C1 segment of cervical spinal cord (tissue), 14 donors: Measurements from ENCODE around the gene ESR2.
"Not testable (repeated sequence)": the region's sequence is repeated elsewhere in the genome, so short reads cannot be mapped to it uniquely, and the experiment has no call there.

Experiments
- DNase-seq, 14 donors: peaks; one replicate each; lab custom pipeline; 2025; lab: John Stamatoyannopoulos, UW

Gene ESR2

DNA sequence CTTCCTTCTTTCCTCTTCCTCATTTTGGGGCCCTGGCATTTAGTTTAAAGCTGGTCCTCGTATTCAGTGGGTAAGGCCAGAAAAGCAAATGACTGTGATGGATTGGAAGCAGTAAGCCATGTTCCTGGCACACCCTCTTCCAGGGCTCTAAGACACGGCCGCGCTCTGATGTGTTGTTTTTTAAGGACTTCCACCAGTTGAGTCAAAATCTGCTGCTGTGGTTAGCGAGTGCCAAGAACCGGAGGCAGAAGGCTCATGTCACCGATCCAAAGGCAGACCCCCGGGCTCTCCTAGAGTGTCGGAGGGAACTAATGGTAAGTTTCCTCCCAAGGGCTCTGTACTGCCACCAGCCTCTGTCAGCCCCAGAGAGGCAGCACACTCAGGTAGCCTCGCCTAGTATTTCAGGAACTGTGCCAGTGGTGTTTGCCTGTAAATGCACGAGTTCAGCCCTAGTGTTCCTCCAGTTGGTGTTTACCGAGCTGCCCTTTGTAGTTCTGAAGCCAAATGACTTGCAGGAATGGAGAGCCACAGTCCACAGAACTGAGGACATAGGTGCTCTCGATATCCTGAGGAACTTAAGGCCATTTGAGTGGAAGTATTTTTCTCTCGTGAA lies 72.7 kb downstream of the ESR2 start:
- DNase-seq = no peak

DNA sequence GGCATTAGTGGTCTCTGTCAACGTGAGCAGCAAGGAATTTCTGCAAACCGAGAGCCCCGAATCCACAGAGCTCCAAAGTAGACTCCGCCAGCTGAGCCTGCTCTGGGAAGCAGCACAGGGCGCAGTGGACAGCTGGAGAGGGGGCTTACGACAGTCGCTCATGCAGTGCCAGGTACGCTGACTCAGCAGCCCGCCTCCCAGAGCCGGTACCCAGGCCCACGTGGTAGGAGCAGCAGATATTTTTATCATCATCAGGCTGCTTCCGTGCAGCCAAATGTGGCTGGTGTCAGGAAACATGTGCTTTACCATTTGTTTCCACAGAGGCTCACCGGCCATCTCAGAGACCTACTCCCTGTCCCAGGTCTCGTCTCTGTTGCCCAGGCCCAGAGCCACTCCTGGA lies 73.7 kb downstream of the ESR2 start:
- peak in 1 of 14 donors; percentile 21 for DNase-seq

GRCh38 chr14:64220056-64220455 lies 74.1 kb downstream of the ESR2 start:
- DNase-seq = no peak

GRCh38 chr14:64218344-64219240 lies 75.6 kb downstream of the ESR2 start:
- DNase-seq = no peak

DNA sequence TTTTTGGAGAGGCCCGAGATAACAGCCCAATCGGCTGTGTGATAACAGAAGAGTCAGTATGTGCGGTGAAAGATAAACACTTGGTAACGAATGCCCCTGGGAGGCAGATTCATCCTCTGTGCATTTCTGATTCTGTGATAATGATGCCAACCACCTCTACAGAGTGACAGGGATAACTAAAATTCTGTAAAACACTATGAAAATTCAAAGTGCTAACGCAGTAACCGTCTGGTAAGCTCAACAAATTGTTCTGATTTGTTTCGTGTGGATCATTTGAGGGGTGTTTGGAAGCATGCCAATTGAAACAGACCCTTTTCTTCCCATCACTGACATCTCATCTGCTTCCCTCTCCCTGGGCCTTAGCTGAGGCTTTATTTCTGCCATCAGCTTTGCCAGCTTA lies 76.3 kb downstream of the ESR2 start:
- no peak for DNase-seq

- DNase-seq = no peak
Observed at GRCh38 chr14:64217308-64217707, 76.9 kb downstream of the ESR2 start.

DNA sequence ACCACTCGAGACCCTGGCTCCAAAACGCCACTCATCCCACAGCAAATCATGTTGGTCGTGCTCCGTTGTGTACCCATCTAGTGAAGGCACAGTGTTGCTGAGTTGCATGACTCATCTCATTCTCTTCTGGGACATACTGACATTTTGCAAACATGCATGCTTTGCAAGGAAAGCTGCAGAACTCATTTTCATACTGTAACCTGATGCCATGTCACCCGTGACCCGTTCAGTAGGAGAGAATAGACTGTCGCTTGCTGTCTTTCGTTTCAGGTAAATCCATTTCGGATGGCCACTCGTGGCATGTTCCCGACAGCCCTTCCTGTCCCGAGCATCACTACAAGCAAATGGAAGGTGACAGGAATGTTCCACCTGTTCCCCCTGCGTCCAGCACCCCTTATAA lies 78.2 kb downstream of the ESR2 start:
- DNase-seq = no peak

DNA sequence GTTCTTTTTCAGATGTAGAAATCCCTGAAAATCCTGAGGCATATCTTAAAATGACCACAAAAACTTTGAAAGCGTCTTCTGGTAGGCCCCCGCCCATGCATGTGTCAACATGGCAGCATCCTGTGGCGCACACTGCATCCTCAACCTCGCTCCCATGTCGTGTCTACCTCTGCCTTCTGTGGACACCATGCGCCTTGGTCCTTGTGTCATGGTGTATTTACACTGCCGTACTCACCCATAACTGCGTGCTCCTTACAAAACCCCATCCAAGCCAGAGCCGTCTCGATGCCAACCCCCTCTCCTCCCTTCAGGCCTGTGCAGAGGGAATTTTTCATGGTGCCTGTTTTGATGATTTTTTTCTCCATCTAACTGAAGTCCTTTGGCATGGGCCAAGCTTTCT lies 78.9 kb downstream of the ESR2 start:
- no peak for DNase-seq

DNA sequence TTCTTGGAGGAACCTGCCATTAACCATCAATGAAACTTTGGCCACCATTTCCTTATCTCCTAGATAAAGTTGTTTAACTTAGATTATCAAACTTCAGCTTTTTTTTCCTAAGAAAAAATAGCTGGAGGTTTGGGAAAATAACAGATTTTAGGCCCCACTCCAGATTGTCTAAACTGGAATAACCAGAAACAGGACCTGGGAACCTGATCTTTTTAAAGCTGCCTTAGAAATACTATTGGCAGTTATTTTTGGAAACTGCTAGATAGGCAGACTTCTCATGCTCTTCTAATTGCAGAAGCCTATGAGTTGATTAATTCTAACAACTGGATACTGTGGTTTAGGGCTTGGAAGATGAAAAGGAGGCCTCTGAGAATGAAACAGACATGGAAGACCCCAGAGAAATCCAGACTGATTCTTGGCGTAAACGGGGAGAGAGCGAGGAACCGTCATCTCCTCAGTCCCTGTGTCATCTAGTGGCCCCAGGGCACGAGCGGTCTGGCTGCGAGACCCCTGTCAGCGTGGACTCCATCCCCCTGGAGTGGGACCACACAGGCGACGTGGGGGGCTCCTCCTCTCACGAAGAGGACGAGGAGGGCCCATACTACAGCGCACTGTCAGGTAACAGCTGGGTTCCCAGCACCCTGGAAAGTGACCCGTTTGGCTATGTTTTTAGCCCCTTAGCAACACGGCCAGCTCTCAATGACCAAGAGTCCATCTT lies 80.2 kb downstream of the ESR2 start:
- no peak for DNase-seq

DNA sequence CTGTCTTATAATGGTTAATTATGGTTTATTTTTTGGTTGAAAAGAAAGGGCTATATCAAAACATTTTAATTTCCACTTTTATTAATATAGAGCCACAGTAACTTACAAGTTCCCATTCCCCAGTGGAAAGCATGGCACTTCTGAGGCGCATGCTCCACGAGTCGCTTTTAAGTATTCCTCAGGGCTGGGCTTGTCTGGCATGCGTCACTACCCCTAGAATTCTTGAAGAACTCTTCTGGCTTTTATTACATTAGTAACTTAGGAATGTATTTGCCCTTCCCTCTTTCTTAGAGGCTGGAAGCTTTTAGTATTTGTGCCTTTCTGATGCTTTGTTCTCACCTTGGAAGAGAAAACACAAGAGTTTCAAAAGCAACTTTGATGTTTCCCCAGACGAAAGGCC lies 81.1 kb downstream of the ESR2 start:
- DNase-seq = no peak

GRCh38 chr14:64212666-64213065 lies 81.5 kb downstream of the ESR2 start:
- DNase-seq = no peak

GRCh38 chr14:64210912-64211311 lies 83.3 kb downstream of the ESR2 start:
- not testable (repeated sequence) for DNase-seq

- DNase-seq = no peak
Observed at GRCh38 chr14:64210216-64210615, 84.0 kb downstream of the ESR2 start.

GRCh38 chr14:64209444-64210131 lies 84.6 kb downstream of the ESR2 start:
- peak in 5 of 14 donors; percentile 5 to 66 (median 17) for DNase-seq

DNA sequence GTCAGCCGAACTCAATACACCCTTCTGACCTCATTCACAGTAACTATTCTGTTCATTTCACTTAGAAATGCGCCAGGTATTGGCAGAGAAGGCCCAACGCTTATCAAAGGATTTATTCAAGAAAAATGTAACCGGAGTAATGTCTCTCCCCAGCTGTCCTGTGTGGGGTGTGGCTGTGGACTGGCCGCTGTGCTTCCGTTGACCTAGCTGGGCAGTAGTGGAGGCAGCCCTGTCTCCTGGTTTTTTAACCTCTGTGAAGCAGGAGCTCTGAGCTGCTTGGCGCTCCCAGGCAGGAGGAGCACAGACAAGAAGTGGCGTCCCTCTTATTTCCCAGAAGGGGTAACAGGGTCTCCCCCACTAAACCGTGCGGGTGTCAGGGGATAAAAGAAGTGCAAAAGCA lies 85.2 kb downstream of the ESR2 start:
- no peak for DNase-seq

DNA sequence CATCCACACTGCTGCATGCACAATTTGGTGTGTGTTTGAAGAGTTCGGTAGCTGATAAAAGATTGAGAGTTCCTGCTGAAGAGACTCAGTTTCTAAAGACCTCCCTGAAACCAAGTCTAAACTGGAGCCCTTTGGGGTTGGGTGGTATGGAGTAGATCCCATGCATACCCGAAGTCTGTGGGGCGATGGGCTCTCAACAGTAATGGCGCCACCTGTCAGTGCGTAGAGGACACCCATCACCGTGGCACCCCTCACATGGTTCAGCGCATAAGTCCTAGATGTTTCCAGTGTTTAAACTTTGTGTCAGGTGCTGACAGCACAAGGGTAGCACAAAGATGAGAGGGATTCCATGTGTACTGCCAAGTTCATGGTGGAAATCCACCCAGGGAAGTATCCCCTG lies 85.9 kb downstream of the ESR2 start:
- no peak for DNase-seq

DNA sequence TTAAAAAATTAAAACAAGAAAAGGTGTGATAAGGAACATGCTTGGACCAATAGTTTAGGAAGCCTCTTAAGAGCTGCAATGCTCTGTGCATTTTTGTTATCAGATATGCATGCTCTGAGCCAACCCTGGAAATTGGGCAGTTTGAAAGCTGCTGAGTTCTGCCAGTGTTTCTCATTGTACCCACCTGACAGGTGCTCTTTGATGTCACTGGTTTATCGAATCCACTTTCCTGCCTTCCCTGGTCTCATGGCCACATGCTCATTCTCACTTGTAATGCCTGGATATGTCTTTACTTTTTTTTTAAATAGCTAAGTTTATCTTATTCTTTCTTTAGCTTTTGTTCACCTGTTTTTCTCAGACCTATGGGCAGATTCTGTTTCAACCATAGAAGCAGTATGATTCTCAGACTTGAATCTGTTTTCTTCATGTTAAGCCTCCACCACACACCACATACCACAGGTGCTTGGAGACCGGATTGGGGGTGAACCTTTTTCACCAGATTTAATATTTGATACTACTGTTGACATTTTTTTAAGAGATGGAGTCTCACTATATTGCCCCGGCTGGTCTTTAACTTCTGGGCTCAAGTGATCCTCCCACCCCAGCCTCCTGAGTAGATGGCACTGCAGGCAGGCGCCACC lies 90.7 kb downstream of the ESR2 start:
- peak in 1 of 14 donors; percentile 25 for DNase-seq

DNA sequence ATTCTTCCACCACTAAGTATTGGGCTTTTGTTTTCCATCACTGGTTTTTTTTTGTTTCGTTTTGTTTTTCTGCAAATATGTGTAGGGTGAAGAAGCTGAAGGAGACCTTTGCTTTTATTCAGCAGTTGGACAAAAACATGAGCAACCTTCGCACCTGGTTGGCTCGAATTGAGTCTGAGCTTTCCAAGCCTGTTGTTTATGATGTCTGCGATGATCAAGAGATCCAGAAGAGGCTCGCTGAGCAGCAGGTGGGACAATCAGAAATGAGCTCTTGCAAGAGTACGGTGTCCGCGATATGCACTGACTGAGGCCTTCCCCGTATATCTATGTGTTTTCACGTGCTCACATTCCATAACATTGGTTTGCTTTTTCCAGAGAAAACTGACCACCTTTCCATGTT lies 91.5 kb downstream of the ESR2 start:
- DNase-seq = peak in 1 of 14 donors; percentile 64

GRCh38 chr14:64201921-64202545 lies 92.1 kb downstream of the ESR2 start:
- peak in 1 of 14 donors; percentile 70 for DNase-seq

DNA sequence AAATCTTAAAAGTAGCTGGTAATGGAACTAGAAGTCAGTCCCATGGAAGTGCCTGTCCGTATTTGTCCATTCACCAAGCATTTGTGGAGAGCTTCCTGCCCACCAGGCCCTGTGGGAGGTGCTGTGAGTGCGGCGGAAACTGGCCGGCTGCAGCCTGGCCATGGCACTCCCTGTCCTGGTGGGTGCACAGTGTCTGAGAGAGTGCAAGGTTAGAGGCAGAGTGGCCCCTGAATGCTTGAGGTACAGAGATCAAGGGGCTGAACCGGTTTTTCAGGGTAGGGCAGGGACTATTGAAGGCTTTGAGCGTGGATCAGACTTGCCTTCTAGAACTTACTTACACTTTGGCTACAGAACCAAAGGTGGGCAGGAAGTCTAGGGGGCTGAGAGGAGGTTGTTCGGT lies 92.9 kb downstream of the ESR2 start:
- DNase-seq = peak in 1 of 14 donors; percentile 42

DNA sequence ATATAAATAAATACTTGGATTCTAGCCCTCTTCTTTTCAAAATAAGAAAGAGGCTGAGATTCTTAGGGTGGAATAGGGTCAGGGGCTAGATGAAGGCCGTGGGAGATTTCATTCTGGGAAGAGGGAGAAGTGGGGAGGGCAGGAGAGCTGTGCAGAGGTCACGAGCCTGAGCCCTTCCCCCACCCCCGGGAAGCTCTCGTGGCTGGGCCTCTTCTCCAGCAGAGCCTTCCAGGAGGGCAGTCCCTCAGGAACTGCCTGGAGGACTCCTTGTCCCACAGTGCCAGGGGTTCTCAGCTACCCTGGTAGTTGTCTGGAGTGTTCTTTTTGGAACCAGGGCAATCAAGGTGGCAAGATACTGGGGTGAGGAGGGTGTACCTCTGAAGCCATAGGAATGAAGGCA lies 94.0 kb downstream of the ESR2 start:
- peak in 5 of 14 donors; percentile 8 to 21 (median 16) for DNase-seq
